Ishikawa (cell line): Measurements from ENCODE around the gene CA14.

Experiments
- CEBPB ChIP-seq: IDR thresholded peaks from 2 replicates; pipeline ENCODE4 v1.6.1; 2012
- CREB1 ChIP-seq: IDR thresholded peaks from 2 replicates; pipeline ENCODE4 v1.6.1; 2012; ENCODE audit warnings: low read depth
- EGR1 ChIP-seq: IDR thresholded peaks from 2 replicates; pipeline ENCODE4 v1.6.1; 2012
- EP300 ChIP-seq: IDR thresholded peaks from 2 replicates; pipeline ENCODE4 v1.6.1; 2012; ENCODE audit warnings: borderline replicate concordance
- FOXM1 ChIP-seq: IDR thresholded peaks from 2 replicates; pipeline ENCODE4 v1.6.1; 2012; ENCODE audit warnings: low read depth, borderline replicate concordance
- NFIC ChIP-seq: IDR thresholded peaks from 2 replicates; pipeline ENCODE4 v1.6.1; 2012
- RAD21 ChIP-seq: IDR thresholded peaks from 2 replicates; pipeline ENCODE4 v1.6.1; 2012; ENCODE audit warnings: low read depth
- TAF1 ChIP-seq: IDR thresholded peaks from 2 replicates; pipeline ENCODE4 v1.6.1; 2012; ENCODE audit warnings: low read depth, mild to moderate bottlenecking
- TCF12 ChIP-seq: IDR thresholded peaks from 2 replicates; pipeline ENCODE4 v1.6.1; 2012; ENCODE audit warnings: low read depth
- TEAD4 ChIP-seq: IDR thresholded peaks from 2 replicates; pipeline ENCODE4 v1.6.1; 2012
- YY1 ChIP-seq: IDR thresholded peaks from 2 replicates; pipeline ENCODE4 v1.6.1; 2012; ENCODE audit warnings: low read depth
- ZBTB7A ChIP-seq: IDR thresholded peaks from 2 replicates; pipeline ENCODE4 v1.6.1; 2012; ENCODE audit warnings: low read depth
- TF ChIP-seq, protein P1 (sequence below): IDR thresholded peaks from 2 replicates; pipeline ENCODE4 v1.6.1; 2012
- TF ChIP-seq, protein P2 (sequence below): IDR thresholded peaks from 2 replicates; pipeline ENCODE4 v1.6.1; 2012
- TF ChIP-seq, protein P3 (sequence below): IDR thresholded peaks from 2 replicates; pipeline ENCODE4 v1.6.1; 2012; ENCODE audit warnings: low read depth, mild to moderate bottlenecking

Gene CA14

DNA sequence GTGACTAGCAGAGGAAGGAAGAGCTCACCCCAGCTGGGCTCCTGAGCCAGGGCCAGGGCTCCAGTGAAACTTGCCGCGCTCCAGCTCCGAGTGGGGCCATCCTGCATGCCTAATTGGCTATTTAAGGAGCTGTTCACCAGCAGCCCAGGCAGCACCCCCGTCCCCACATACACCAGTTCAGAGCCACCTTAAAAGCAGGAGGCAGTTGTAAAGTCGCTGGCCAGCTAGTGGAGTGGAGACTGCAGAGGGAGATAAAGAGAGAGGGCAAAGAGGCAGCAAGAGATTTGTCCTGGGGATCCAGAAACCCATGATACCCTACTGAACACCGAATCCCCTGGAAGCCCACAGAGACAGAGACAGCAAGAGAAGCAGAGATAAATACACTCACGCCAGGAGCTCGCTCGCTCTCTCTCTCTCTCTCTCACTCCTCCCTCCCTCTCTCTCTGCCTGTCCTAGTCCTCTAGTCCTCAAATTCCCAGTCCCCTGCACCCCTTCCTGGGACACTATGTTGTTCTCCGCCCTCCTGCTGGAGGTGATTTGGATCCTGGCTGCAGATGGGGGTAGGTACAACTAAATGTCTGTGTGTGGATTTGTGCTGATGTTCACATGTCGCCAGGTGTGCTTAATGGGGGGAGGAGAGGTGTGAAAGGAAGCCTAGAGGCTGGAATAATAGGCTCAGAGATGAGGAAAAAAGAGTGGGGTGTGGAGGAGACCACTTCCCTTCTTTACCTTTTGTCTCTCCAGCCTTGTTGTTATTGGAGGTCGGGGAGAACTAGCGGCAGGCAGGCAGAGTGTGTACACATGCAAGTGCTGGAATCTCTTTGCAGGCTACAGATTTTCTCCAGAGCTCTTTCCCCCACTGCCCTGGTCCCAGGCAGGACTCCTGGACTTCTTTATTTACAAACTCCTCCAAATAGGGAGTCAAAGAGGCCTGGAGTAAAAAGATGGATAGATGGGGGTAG lies at the start of gene CA14:
Gene CA14, plus strand, starts transcription at position 151 of the 962 bp plus-strand sequence. Its CDS starts 355 bp downstream, at position 506.
- TF ChIP-seq EGR1 (no peak), CEBPB (no peak), NFIC (no peak), RAD21 (no peak), TEAD4 (no peak), CREB1 (no peak), TAF1 (no peak), YY1 (no peak), EP300 (no peak), FOXM1 (no peak), ZBTB7A (no peak), TCF12 (no peak)
- TF ChIP-seq, protein P1, sequence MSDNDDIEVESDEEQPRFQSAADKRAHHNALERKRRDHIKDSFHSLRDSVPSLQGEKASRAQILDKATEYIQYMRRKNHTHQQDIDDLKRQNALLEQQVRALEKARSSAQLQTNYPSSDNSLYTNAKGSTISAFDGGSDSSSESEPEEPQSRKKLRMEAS, result no peak
- TF ChIP-seq, protein P2, sequence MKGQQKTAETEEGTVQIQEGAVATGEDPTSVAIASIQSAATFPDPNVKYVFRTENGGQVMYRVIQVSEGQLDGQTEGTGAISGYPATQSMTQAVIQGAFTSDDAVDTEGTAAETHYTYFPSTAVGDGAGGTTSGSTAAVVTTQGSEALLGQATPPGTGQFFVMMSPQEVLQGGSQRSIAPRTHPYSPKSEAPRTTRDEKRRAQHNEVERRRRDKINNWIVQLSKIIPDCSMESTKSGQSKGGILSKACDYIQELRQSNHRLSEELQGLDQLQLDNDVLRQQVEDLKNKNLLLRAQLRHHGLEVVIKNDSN, result no peak
- TF ChIP-seq, protein P3, sequence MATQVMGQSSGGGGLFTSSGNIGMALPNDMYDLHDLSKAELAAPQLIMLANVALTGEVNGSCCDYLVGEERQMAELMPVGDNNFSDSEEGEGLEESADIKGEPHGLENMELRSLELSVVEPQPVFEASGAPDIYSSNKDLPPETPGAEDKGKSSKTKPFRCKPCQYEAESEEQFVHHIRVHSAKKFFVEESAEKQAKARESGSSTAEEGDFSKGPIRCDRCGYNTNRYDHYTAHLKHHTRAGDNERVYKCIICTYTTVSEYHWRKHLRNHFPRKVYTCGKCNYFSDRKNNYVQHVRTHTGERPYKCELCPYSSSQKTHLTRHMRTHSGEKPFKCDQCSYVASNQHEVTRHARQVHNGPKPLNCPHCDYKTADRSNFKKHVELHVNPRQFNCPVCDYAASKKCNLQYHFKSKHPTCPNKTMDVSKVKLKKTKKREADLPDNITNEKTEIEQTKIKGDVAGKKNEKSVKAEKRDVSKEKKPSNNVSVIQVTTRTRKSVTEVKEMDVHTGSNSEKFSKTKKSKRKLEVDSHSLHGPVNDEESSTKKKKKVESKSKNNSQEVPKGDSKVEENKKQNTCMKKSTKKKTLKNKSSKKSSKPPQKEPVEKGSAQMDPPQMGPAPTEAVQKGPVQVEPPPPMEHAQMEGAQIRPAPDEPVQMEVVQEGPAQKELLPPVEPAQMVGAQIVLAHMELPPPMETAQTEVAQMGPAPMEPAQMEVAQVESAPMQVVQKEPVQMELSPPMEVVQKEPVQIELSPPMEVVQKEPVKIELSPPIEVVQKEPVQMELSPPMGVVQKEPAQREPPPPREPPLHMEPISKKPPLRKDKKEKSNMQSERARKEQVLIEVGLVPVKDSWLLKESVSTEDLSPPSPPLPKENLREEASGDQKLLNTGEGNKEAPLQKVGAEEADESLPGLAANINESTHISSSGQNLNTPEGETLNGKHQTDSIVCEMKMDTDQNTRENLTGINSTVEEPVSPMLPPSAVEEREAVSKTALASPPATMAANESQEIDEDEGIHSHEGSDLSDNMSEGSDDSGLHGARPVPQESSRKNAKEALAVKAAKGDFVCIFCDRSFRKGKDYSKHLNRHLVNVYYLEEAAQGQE, result no peak

DNA sequence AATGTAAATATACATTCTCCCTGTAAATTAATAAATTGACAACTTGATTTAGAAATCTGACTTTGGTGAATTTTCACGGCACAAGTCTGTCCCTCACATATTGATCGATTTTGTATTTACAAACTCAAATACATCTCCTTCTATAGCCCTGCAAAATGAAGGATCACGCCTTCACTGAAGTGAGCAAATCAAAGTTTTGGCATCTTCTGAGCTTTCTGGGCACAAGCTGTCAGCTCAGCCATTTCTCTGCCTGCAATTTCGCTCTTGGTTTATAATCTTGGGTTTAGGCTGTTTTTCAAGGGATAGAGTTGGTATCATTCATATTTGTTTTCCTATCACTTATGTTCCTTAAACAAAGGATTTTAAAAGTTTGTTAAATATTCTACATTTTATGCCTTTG lies 47.5 kb upstream of the CA14 start:
- no peak for TF ChIP-seq CREB1
- TF ChIP-seq TAF1, result no peak
- TF ChIP-seq RAD21, result no peak
- no peak for TF ChIP-seq YY1
- TF ChIP-seq FOXM1, result no peak
- no peak for TF ChIP-seq ZBTB7A
- TF ChIP-seq TCF12, result no peak
- TF ChIP-seq, protein P1, result no peak
- TF ChIP-seq, protein P2, result no peak
- TF ChIP-seq CEBPB, result no peak
- TF ChIP-seq, protein P3, result no peak
- no peak for TF ChIP-seq EGR1
- TF ChIP-seq EP300, result no peak
- no peak for TF ChIP-seq TEAD4

DNA sequence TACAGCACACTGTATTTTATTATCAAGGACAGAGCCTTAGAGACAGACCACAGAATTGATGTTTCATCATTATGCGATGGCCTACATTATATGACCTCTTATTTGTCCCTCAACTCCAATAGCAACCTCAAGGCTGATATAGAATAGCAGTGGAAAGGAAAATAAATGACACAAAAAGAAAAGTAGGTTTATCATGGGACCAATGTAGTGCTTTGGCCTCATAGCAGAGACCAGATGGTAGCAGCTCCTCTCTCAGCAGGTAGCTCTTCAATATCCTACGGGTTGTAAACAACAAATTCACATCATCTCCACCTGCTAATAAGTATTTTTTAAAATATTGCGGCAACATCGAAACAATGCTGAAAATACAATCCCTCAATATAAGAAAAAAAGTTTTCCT lies 46.9 kb upstream of the CA14 start:
- TF ChIP-seq, protein P3, result no peak
- no peak for TF ChIP-seq TCF12
- TF ChIP-seq, protein P1, result no peak
- TF ChIP-seq EP300, result no peak
- no peak for TF ChIP-seq TEAD4

DNA sequence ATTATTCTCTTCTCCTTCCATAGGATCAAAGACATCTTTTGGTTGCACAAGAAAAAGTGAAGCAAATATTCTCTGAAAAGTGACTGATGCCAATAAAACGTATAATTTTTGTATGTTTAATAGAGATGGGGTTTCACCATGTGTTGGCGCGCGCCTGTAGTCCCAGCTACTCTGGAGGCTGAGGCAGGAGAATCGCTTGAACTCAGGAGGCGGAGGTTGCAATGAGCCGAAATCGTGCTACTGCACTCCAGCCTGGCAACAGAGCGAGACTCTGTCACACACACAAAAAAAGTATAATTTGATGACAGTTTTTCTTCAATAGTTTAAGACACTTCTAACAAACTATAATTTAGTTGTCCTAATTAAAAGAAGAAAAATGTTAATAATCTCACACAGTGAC lies 45.5 kb upstream of the CA14 start:
- TF ChIP-seq TAF1, result no peak
- no peak for TF ChIP-seq ZBTB7A
- TF ChIP-seq CEBPB, result no peak
- TF ChIP-seq FOXM1, result no peak
- TF ChIP-seq, protein P3, result no peak
